MCF 10A (cell line): Measurements from ENCODE around the gene GCM1. TPM values are rescaled to one million over a fixed set of nuclear protein-coding genes. Genes with fewer than 3 reads are reported as not detected.

ENCODE experiments used
- BruUV-seq: library from RNA; stranded (reverse); fragments of 400-500 nt; replicated peaks from 2 replicates; lab custom pipeline; 2021; lab: Mats Ljungman, UMichigan
- CTCF ChIA-PET: fragments of 300-600 bp; sonication (Branson Sonifier 250); formaldehyde crosslinking; extraction: SDS; loops from one replicate; lab custom pipeline; 2021; ENCODE audit warnings: antibody characterized with exemption, inconsistent platforms; lab: Yijun Ruan, JAX
- POLR2A ChIA-PET: fragments of 300-600, 350-650 bp; sonication (Branson Sonifier 250); formaldehyde crosslinking; extraction: SDS; loops from one replicate; lab custom pipeline; 2020; ENCODE audit warnings: antibody characterized with exemption, inconsistent platforms; lab: Yijun Ruan, JAX
- DNase-seq: peaks from one replicate; pipeline ENCODE4 v3.0.0-alpha.2; 2018; ENCODE audit not compliant: unreplicated experiment
- H3K27ac Mint-ChIP-seq: one replicate; pipeline ENCODE4 v1.8.0; 2022; ENCODE audit warnings: mild to moderate bottlenecking, low read depth, mixed read lengths; ENCODE audit not compliant: unreplicated experiment
- H3K27me3 Mint-ChIP-seq: one replicate; pipeline ENCODE4 v1.8.0; 2022; ENCODE audit warnings: mixed read lengths; ENCODE audit not compliant: insufficient read depth, unreplicated experiment
- H3K36me3 Mint-ChIP-seq: one replicate; pipeline ENCODE4 v1.8.0; 2022; ENCODE audit warnings: mild to moderate bottlenecking, moderate library complexity, mixed read lengths; ENCODE audit not compliant: insufficient read depth, unreplicated experiment
- H3K4me1 Mint-ChIP-seq: one replicate; pipeline ENCODE4 v1.8.0; 2022; ENCODE audit warnings: mixed read lengths; ENCODE audit not compliant: insufficient read depth, unreplicated experiment
- H3K4me3 Mint-ChIP-seq: one replicate; pipeline ENCODE4 v1.8.0; 2022; ENCODE audit warnings: mild to moderate bottlenecking, moderate library complexity, mixed read lengths; ENCODE audit not compliant: unreplicated experiment
- H3K9me3 Mint-ChIP-seq: one replicate; pipeline ENCODE4 v1.8.0; 2022; ENCODE audit warnings: mixed read lengths; ENCODE audit not compliant: unreplicated experiment
- CTCF ChIP-seq: fragments of 200-600 bp; IDR thresholded peaks from one replicate; pipeline ENCODE4 v1.8.0; 2022; ENCODE audit warnings: antibody characterized with exemption, mild to moderate bottlenecking; ENCODE audit not compliant: unreplicated experiment
- intact Hi-C: fragments of 100-400 bp; cut with micrococcal nuclease; formaldehyde crosslinking; loops from 2 replicates; pipeline ENCODE4 v1.14.1; 2022
- total RNA-seq: library from RNA; stranded (reverse); gene quantifications from 2 replicates; pipeline ENCODE4 v1.2.3, GENCODE V29; 2022

GCM1 gene
- total RNA-seq, 1 experiment from 2014 or later, result not detected

GRCh38 chr6:53154794-53155193 is 6.2 kb upstream of the GCM1 start:
- Mint-ChIP-seq H3K9me3 (no peaks in the 10 kb centered on the region), H3K4me1 (no peaks in the 10 kb centered on the region), H3K27me3 (no peaks in the 10 kb centered on the region), H3K36me3 (peaks cover 6% of the 10 kb centered on the region), H3K27ac (no peak overlapping the region), H3K4me3 (no peak overlapping the region)
- ChIA-PET POLR2A (interaction anchor here (0.5 to 0.9 kb wide), 2 partner anchors 8 to 42 kb away, joined by 4 to 5 read pairs; no protein-coding TSS in a partner anchor), CTCF (interaction anchor here (1.0 to 1.3 kb wide), 2 partner anchors 8 to 331 kb away, joined by 3 to 4 read pairs; no protein-coding TSS in a partner anchor)
- intact Hi-C loops, result no loop called here
- no peak for TF ChIP-seq CTCF
- DNase-seq, result no peak
- no TSS peak for BruUV-seq

GRCh38 chr6:53154071-53154470 is 5.4 kb upstream of the GCM1 start:
- intact Hi-C loops, result no loop called here
- Mint-ChIP-seq H3K4me1 (no peaks in the 10 kb centered on the region), H3K9me3 (no peaks in the 10 kb centered on the region), H3K36me3 (peaks cover 6% of the 10 kb centered on the region), H3K27ac (no peak overlapping the region), H3K4me3 (no peak overlapping the region), H3K27me3 (no peaks in the 10 kb centered on the region)
- DNase-seq, result no peak
- TF ChIP-seq CTCF, result no peak
- BruUV-seq, result no TSS peak
- ChIA-PET CTCF (interaction anchor here (0.6 kb wide), 1 partner anchor 617 kb away, joined by 3 read pairs; no protein-coding TSS in a partner anchor), POLR2A (interaction anchor here (0.7 to 1.2 kb wide), 2 partner anchors 22 to 317 kb away, joined by 3 to 4 read pairs; no protein-coding TSS in a partner anchor)

- Mint-ChIP-seq H3K4me3 (no peak overlapping the region), H3K36me3 (peaks cover 6% of the 10 kb centered on the region), H3K9me3 (no peaks in the 10 kb centered on the region), H3K27me3 (no peaks in the 10 kb centered on the region), H3K4me1 (no peaks in the 10 kb centered on the region), H3K27ac (no peak overlapping the region)
- BruUV-seq, result no TSS peak
- intact Hi-C loops, result no loop called here
- CTCF ChIA-PET, result no interaction called here
- TF ChIP-seq CTCF, result no peak
- DNase-seq, result no peak
- POLR2A ChIA-PET, result no interaction called here
Observed at GRCh38 chr6:53152576-53152975, 3.9 kb upstream of the GCM1 start.

GRCh38 chr6:53151676-53152075 is 3.0 kb upstream of the GCM1 start:
- no TSS peak for BruUV-seq
- ChIA-PET POLR2A (interaction anchor here (0.7 kb wide), 3 partner anchors 10 to 23 kb away, joined by 3 read pairs; no protein-coding TSS in a partner anchor), CTCF (interaction anchor here (0.6 kb wide), 1 partner anchor 20 kb away, joined by 5 read pairs; no protein-coding TSS in a partner anchor)
- Mint-ChIP-seq H3K27ac (no peak overlapping the region), H3K4me3 (no peak overlapping the region), H3K27me3 (no peaks in the 10 kb centered on the region), H3K36me3 (peaks cover 6% of the 10 kb centered on the region), H3K4me1 (no peaks in the 10 kb centered on the region), H3K9me3 (no peaks in the 10 kb centered on the region)
- intact Hi-C loops, result no loop called here
- TF ChIP-seq CTCF, result no peak
- peak; percentile 18 for DNase-seq
